Thyroid gland (tissue), 4 donors: Measurements from ENCODE around the gene MS4A6E. TPM values are rescaled to one million over a fixed set of nuclear protein-coding genes. Genes with fewer than 3 reads are reported as not detected.
A peak's percentile ranks its signal among the peaks of the same experiment; 100 is the strongest.

ENCODE experiments used
- DNase-seq, 2 donors: peaks; one replicate each; pipeline ENCODE4 v3.0.0-alpha.2; 2019
- H3K27ac ChIP-seq, 3 donors: fragments of 200-600 bp; sonication (generic); 1 replicate in 2 of 3; 2 replicates in 1 of 3; pipeline ENCODE4 v1.5.1; 2016 to 2019; ENCODE audit warnings: mild to moderate bottlenecking in 1 of 3, moderate library complexity in 1 of 3
- H3K27me3 ChIP-seq: fragments of 200-600 bp; sonication (generic); one replicate; pipeline ENCODE4 v1.5.1; 2019
- H3K36me3 ChIP-seq, 2 donors: fragments of 200-600 bp; sonication (generic); one replicate each; pipeline ENCODE4 v1.5.1; 2016 to 2019
- H3K4me1 ChIP-seq, 2 donors: fragments of 200-600 bp; sonication (generic); one replicate each; pipeline ENCODE4 v1.5.1; 2017 to 2019
- H3K4me3 ChIP-seq, 3 donors: fragments of 200-600 bp; sonication (generic); replicated peaks in 1 of 3; 1 replicate in 2 of 3; 2 replicates in 1 of 3; pipeline ENCODE4 v1.5.1; 2016; ENCODE audit warnings: mild to moderate bottlenecking in 1 of 3
- H3K9me3 ChIP-seq: fragments of 200-600 bp; sonication (generic); one replicate; pipeline ENCODE4 v1.5.1; 2017
- CTCF ChIP-seq, 6 experiments: fragments of 200-600 bp in 3 of 6; fragments of 450-650 bp in 3 of 6; sonication (generic) in 3 of 6; IDR thresholded peaks; one replicate each; pipeline ENCODE4 v1.5.1; 2016 to 2019; ENCODE audit warnings: antibody characterized with exemption in 6 of 6, mild to moderate bottlenecking in 2 of 6, inconsistent platforms in 1 of 6, moderate library complexity in 1 of 6
- POLR2A ChIP-seq, 2 donors: fragments of 450-650 bp; IDR thresholded peaks; one replicate each; pipeline ENCODE4 v1.6.1; 2017; ENCODE audit warnings: antibody characterized with exemption in 2 of 2, mild to moderate bottlenecking in 2 of 2, moderate library complexity in 1 of 2
- WGBS, 2 donors: methylation state at CpG; one replicate each; pipeline ENCODE4 v1.1.5; 2017; 5-methylcytosine and 5-hydroxymethylcytosine counted together
- intact Hi-C: fragments of 100-400 bp; cut with DNase I; formaldehyde crosslinking; loops from one replicate; pipeline ENCODE4 v1.15.1; 2023
- total RNA-seq, 4 donors: library from RNA; depleted of rRNA; stranded (reverse); fragments of >200 nt; gene quantifications; one replicate each; pipeline ENCODE4 v1.2.3, GENCODE V29; 2016

Gene MS4A6E
- total RNA-seq, 4 donors from 2014 or later: not detected

GRCh38 chr11:60343094-60343704 lies 16.1 kb downstream of the MS4A6E start:
- no peaks in the 10 kb centered on the region for H3K27me3 ChIP-seq

DNA sequence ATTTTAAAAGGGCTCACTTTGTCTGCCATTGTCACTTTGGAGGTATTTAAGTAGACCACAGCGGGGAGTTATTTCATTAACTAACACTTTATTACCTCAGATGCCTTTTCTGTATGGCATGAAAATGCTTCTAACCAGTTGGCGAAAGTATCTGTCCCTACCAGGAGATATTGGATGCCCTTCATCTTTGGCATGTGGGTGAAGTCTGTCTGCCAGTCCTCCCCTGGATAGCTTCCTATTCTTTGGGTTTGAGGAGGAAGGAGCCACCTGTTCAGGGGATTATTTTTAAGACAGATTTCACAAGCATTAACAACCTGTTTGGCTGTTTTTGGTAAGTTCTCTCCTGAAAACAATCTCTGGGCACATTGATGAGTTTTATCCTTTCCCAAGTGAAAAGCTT lies 17.1 kb downstream of the MS4A6E start:
- no peaks in the 10 kb centered on the region for H3K36me3 ChIP-seq
- no peak overlapping the region for H3K27ac ChIP-seq
- no peak for DNase-seq
- H3K27me3 ChIP-seq: no peaks in the 10 kb centered on the region
- TF ChIP-seq CTCF (IDR thresholded peaks at IDR 0.05): no peak
- no peak for TF ChIP-seq POLR2A (IDR thresholded peaks at IDR 0.05)
- H3K4me3 ChIP-seq: no peak overlapping the region
- WGBS, 2 donors: 96 to 98% methylated on average over 2 of the region's 2 CpGs
- H3K9me3 ChIP-seq: no peaks in the 10 kb centered on the region
- H3K4me1 ChIP-seq: no peaks in the 10 kb centered on the region
- intact Hi-C loops: no loop called here

More at GRCh38 chr11:60343094-60343704, 16.1 kb downstream of the MS4A6E start:
- H3K36me3 ChIP-seq: no peaks in the 10 kb centered on the region
- H3K4me1 ChIP-seq: no peaks in the 10 kb centered on the region
- 68 to 71% methylated on average over 10 of the region's 10 CpGs for WGBS, 2 donors
- H3K4me3 ChIP-seq: no peak overlapping the region
- H3K9me3 ChIP-seq: no peaks in the 10 kb centered on the region
- intact Hi-C loops: no loop called here
- DNase-seq: no peak
- H3K27ac ChIP-seq: no peak overlapping the region
- TF ChIP-seq POLR2A (IDR thresholded peaks at IDR 0.05) (no peak), CTCF (IDR thresholded peaks at IDR 0.05) (peak in 2 of 6 experiments; percentile 15 to 50)

GRCh38 chr11:60345489-60345888 lies 18.4 kb downstream of the MS4A6E start:
- Histone ChIP-seq H3K27ac (no peak overlapping the region), H3K9me3 (no peaks in the 10 kb centered on the region), H3K4me1 (no peaks in the 10 kb centered on the region), H3K27me3 (no peaks in the 10 kb centered on the region), H3K36me3 (no peaks in the 10 kb centered on the region), H3K4me3 (no peak overlapping the region)
- intact Hi-C loops: no loop called here
- TF ChIP-seq CTCF (IDR thresholded peaks at IDR 0.05) (no peak), POLR2A (IDR thresholded peaks at IDR 0.05) (no peak)
- peak; percentile 9 to 11 for DNase-seq

- H3K36me3 ChIP-seq: no peaks in the 10 kb centered on the region
- no peak for DNase-seq
- WGBS, 2 donors: 91 to 92% methylated on average over 2 of the region's 2 CpGs
- TF ChIP-seq POLR2A (IDR thresholded peaks at IDR 0.05) (no peak), CTCF (IDR thresholded peaks at IDR 0.05) (no peak)
- H3K27ac ChIP-seq: no peak overlapping the region
- H3K9me3 ChIP-seq: no peaks in the 10 kb centered on the region
- H3K4me1 ChIP-seq: no peaks in the 10 kb centered on the region
- no peaks in the 10 kb centered on the region for H3K27me3 ChIP-seq
- intact Hi-C loops: no loop called here
- H3K4me3 ChIP-seq: no peak overlapping the region
Observed at GRCh38 chr11:60347084-60347797, 20.2 kb downstream of the MS4A6E start.

DNA sequence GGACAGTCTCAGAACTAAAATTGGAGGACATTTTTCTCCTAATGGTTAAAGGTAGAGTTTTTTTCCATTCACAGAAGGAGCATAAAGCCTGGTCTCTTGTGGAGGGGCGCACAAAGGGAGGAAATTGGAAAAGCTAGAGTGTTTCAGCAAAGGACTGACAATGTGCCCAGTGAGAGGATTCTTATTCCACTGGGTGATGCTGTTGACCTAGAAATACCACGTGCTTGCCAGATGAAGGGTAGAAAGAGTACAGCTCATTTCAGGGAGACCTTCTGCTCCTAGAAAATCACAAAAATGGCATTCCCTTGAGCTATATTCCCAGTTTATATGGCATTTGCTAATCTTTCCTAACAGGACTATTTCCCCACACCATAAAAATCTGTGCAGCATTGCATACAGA lies 21.1 kb downstream of the MS4A6E start:
- WGBS, 2 donors: 55 to 68% methylated on average over 2 of the region's 2 CpGs
- Histone ChIP-seq H3K36me3 (no peaks in the 10 kb centered on the region), H3K4me3 (no peak overlapping the region), H3K9me3 (no peaks in the 10 kb centered on the region), H3K27ac (no peak overlapping the region), H3K4me1 (no peaks in the 10 kb centered on the region), H3K27me3 (no peaks in the 10 kb centered on the region)
- TF ChIP-seq POLR2A (IDR thresholded peaks at IDR 0.05) (no peak), CTCF (IDR thresholded peaks at IDR 0.05) (no peak)
- intact Hi-C loops: no loop called here
- no peak for DNase-seq
